NCI-H226 (cell line): ENCODE results near the gene FBN3.
A peak's percentile ranks its signal among the peaks of the same experiment; 100 is the strongest.

ENCODE experiments used
- DNase-seq: peaks from one replicate; pipeline ENCODE4 v3.0.0-alpha.2; 2015

FBN3 gene

DNA sequence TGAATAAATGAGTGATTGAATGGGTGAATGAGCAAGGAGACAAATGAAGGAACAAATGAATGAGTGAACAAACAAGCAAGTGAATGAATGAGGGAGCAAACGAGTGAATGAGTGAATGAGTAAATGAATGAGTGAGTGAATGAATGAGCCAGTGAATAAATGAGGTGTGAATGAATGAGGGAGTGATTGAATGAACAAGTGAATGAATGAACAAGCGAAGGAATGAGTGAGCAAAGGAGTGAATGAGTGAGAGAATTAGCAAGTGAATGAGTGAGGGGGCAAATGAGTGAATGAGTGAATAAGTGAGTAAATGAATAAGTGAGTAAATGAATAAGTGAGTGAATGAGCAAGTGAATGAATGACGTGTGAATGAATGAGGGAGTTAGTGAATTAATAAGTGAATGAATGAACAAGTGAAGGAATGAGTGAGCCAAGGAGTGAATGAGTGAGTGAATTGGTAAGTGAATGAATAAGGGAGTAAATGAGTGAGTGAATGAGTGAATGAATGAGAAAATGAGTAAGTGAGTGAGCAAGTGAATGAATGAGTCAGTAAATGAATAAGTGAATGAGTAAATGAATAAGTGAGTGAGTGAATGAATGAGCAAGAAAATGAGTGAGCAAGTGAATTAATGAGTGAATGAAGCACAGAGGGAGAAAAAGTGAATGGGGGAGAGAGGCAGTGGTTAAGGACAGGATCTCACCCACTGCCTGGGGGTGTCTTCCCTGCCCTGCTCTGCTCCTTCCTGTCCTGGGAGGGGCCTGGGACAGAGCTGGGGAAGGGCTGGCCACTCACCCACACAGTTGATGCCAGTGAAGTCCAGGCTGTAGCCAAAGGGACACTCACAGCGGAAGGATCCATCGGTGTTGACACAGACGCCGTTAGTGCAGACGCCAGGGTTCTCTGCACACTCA lies 60.4 kb downstream of the FBN3 start:
- DNase-seq, result no peak

DNA sequence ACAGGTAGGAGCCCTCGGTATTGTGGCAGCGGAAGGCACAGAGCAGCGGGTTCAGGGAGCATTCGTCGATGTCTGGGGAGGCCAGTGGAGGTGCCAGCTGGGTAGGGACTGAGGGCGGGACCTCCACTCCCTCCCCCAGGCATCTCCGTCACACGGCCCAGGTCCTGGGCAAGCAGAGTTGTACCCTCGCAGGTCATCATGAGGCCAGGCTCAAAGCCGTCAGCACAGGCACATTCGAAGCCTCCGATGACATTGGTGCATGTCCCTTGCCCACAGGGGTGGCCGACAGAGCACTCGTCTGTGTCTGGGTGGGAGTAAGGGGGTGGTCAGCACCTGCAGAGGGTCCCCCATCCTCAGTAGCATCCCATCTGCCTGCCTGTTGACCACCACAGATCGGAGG lies 61.5 kb downstream of the FBN3 start:
- DNase-seq, result no peak

DNA sequence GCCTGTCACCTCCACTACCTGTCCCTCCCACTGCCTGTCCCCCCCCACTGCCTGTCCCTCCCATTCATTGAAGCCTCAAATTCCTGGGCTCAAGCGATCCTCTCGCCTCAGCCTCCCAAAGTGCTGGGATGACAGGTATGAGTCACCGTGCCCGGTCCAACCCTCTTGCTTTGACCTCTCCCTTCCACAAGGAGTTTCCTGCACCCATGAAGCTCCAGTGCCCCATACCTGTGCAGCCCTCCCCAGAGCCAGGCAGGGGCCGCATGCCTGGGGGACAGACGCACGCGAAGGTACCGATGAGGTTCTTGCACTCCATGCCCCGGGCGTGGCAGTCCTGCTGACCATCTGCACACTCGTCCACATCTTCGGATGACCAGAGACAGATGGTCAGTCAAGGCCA lies 62.5 kb downstream of the FBN3 start:
- no peak for DNase-seq

DNA sequence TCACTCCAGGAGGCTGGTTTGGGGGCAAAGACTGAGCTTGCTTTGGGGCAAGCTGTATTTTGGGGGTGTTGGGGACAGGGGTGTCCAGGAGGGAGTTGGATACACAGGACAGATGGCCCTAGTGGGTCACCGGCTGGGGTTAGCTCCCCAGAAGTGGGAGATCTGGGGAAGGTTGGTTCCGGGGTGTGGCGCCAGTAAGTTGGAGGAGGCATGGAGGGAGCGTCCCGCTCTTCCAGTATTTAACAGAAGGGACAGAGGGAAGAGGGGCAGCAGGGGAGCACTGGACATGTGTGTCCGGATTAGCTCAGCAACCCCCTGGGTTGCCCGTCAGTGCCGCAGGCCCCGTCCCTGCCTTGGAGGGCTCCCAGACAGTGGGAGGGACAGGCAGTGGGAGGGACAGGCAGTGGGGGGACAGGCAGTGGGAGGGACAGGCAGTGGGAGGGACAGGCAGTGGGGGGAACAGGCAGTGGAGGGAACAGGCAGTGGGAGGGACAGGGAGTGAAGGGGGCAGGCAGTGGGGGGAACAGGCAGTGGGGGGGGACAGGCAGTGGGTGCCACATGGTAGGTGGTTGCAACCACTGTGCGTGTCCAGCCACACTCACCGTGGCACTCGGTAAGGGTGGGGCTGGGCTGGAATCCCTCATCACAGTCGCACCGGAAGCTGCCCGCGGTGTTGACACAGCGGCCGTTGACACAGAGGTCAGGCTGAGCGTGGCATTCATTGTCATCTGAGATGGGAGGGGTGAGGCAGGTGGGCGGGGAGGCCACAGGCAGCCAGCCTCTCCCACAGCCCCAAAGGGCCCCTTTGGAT lies 63.6 kb downstream of the FBN3 start:
- no peak for DNase-seq

DNA sequence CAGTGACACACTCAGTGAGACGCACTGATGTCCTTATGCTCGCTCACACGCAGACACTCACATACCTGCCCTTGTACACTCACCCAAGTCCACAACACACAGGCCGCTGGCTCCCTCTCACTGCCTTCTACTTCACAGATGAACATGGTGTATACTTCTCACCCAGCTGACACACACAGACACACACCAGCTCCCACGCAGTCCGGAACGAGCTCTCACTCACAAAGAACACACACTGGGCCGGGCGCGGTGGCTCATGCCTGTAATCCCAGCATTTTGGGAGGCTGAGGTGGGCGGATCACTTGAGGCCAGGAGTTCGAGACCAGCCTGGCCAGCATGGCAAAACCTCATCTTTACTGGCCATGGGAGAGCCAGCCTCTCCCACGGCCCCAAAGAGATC lies 65.2 kb downstream of the FBN3 start:
- no peak for DNase-seq

DNA sequence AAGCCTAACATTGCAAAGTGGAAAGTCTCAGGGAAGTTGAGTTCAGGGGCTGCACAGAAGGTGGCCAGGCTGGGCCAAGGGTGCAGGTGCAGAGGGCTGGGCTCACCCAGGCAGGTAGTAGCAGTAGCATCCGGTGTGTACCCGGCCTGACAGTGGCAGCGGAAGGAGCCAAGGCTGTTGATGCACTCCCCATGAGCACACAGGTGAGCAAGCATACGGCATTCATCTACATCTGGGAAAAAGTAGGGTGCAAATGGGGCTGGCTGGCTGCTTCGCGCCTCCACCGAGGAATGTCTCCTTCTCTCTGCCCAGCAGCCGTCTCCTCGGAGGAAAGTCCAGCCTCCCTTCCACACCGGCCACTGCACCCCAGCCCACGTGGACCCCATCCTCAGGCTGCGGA lies 66.3 kb downstream of the FBN3 start:
- DNase-seq, result no peak

DNA sequence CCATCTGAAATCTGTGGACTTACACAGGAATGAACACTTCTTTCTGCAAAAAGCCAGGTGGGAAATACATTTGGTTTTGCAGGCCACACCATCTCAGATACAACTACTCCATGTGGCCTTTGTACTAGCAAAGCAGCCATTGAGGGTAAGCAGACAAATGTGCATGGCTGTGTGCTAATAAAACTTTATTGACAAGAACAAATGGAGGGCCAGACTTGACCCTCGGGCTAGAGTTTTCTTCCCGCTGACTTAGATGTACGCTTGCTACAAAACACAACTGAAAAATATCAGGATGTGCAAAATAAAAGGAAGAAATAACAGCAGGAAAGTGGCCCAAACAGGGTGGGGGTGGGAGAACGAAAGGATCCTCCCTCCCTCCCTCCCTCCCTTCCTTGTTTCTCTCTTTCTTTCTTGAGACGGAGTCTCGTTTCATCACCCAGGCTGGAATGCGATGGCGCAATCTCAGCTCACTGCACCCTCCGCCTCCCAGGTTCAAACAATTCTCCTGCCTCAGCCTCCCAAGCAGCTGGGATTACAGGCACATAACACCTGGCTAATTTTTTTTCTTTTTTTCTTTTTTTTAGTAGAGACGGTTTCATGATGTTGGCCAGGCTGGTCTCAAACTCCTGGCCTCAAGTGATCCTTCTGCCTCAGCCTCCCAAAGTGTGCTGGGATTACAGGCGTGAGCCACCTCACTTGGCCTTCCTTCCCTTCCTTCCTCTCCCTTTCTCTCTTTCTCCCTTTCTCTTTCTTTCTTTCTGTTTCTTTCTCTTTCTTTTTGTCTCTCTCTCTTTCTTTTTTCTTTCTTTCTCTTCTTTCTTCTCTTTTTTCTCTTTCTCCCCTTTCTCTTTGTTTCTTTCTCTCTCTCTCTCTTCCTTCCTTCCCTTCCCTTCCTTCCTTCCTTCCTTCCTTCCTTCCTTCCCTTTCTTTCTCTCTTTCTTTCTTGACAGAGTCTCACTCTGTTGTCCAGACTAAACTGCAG lies 67.5 kb downstream of the FBN3 start:
- peak; percentile 55 for DNase-seq

DNA sequence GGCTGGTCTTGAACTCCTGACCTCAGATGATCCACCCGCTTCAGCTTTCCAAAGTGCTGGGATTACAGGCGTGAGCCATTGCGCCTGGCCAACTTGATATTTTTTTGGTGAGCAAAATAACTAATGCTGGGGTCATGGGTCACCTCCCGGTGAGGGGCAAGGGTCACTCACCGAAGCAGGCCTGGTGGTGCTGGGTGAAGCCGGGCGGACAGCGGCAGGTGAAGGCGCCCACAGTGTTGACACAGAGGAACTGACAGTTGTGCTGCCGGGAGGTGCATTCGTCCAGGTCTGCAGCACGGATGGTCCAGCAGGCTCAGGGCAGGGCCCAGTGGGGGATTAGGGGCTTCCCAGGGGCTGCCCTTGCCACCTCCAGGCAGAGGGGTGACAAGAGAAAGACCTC lies 68.6 kb downstream of the FBN3 start:
- DNase-seq, result no peak

DNA sequence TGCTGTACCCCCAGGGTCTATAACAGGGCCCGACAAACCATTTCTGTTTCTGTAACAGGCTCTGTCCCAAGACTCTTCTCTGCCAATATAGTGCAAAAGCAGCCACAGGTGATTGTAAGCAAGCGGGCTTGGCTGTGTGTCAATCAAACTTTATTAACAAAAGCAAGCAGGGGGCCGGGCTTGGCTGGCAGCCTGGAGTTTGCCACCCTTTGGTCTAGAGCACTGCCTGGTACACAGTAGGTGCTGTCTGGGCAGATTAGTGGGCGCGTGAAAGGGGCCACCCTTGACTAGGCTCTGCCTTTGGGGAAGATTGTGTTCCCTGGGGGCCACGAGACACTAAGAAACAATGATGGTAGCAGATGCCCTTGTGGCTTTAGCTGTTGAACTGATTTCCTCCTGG lies 69.4 kb downstream of the FBN3 start:
- no peak for DNase-seq

DNA sequence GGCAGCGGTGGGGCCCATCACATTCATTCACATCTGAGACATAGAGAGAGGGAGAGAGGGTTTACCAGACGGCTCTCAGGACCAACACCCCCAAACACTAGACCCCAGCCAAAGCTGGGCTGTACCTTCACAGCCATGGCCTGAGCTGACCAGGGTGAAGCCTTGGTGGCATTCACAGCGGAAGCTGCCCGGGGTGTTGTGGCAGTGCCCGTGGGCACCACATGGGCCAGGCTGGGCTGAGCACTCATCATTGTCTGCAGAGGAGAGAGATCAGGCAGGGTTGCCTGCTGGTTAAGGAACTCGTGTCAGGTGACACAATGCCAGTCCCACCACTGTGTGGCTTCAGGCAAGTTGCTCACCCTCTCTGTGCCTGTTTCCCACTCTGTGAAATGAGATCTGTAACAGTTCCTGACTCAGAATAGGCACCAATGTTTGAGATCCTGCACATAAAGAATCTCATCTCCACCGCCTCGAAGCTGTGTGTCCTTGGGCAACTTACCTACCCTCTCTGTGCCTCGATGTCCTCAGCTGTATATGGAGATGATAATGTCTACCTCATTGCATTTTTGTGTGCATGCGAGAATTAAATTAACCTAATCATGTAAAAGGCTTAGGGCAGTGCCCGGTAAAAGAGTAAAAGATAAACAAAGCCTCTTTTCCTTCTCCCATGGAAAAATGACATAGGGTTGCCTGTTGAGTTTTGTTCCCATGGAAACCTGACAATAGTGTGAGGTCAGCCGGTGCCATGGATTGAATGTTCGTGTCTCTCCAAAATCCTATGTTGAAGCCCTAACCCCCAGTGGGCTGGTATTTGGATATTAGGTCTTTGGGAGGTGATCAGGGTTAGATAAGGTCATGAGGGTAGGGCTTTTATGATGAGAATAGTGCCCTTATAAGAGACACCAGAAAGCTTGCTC lies 74.0 kb downstream of the FBN3 start:
- DNase-seq, result no peak

DNA sequence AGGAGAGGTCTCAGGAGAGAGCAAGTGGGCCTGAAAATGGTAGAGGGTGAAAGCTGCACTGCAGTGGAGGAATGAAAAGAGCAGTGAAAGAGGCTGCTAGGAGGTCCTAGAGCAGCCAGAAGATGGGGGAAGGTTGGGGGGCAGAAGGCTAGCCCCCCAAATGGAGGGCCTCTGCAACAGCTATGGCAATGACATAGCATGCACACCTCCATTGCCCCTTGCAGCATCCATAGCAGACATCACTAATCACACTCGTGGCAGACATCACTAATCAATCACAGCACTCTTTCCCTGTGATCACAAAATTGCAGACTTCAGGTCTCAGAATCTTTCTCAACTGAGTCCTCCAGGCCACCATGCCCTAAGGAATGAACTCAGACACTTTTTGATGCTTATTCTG lies 74.9 kb downstream of the FBN3 start:
- no peak for DNase-seq

DNA sequence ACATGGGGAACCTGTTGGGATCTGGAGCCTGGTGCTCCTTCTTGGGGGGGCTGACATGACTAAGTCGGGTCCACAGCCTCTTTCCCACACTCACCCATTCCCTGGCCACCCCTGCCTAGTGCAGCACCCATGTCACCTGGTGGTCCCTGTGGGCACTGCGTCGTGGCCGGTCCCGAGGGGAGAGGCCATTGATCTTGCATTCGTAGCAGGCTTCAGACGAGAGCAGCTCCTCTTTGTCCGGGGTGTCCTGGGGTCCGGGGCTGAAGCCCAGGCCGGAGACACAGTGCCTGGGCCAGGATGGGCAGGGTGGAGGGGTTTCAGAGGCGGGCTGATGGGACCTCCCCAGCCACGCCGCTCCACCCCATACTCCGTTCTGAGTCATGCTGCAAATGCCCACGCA lies 77.5 kb downstream of the FBN3 start:
- no peak for DNase-seq

DNA sequence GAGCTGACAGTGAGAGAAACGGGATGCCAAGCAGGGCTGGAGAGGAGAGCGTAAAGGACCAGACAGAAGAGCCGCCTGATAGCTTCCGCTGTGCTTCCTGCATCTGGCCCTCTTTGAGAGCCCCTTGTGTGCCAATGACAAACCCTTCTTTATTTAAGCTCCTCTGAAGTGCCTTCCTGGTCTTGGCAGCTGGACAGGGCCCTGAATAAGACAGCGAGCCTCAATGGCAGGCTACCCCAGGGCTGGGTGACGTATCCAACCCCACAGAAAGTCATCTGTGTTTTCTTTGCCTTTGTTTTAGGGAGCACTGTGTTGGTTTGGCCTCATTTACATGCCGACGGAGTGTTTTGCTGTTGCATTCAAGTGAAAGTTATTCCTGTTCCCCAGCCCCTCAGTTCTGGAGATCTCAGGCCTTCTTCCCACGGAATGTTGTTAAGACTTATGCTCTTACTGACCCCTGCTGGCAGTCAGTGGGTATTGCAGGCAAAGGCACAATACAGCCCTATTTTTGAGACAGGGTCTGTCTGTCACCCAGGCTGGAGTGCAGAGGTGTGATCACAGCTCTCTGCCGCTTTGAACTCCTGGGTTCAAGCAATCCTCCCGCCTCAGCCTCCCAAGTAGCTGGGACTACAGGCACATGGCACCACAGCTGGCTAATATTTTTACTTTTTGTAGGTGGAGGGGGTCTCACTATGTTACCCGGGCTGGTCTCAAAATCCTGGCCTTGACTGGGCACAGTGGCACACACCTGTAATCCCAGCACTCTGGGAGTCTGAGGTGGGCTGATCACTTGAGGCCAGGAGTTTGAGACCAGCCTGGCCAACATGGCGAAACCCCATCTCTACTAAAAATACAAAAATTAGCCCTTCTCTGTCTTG lies 80.1 kb downstream of the FBN3 start:
- DNase-seq, result no peak

DNA sequence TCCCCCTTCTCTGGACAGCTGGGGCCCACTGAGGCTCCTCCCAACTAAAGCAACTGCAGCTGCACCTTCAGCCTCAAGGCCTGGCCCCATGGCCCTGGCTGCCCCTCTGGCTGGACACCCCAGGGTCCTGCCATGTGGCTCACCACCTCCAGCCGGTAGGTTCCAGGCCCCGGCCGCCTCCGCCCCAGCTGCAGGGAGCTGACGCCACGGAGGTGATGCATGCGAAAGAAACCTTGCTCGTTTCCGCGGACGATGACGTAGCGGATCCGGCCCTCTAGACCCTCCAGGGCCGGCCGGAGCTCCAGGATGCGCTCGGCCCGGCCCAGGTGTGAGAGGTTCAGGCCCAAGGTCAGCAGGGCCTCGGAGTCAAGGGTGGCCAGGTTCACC lies 83.5 kb downstream of the FBN3 start:
- DNase-seq, result no peak

DNA sequence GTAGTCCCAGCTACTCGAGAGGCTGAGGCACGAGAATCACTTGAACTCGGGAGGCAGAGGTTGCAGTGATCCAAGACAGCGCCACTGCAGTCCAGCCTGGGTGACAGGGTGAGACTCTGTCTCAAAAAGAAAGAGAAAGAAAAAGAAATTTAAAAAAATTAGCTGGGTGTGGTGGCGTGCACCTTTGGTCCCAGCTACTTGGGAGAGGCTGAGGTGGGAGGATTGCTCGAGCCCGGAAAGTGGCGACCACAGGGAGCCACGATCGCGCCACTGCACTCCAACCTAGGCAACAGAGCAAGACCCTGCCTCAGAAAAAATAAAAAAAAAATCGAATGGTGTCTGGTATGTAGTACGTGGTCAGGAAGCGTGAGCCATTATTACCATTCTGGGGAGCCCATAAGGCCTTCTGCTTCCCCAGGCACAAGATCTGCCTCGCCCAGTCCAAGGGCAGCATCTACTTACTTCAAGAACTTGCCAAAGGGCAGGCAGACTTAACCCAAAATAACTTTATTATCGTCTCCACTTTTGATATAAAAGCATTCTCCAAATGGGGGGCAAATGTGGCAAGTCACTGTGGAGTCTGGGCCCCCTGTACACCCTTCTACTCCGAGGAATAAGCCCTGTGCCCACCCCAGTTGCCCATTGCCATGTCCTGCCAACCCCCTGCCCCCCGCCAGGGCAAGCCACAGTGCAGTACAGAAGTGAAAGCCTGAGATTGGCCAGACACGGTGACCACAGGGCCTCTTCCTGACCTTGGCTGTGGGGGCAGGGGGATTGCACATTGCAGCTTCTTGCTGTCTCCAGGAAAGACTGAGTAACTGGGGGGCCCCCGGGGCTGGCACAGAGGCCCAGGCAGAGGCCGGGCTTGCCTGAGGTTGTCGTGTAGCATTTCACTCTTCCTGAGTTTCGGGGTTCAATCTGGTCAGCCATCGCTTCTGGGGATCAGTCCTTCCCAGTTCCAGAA lies 84.2 kb downstream of the FBN3 start:
- DNase-seq, result no peak

DNA sequence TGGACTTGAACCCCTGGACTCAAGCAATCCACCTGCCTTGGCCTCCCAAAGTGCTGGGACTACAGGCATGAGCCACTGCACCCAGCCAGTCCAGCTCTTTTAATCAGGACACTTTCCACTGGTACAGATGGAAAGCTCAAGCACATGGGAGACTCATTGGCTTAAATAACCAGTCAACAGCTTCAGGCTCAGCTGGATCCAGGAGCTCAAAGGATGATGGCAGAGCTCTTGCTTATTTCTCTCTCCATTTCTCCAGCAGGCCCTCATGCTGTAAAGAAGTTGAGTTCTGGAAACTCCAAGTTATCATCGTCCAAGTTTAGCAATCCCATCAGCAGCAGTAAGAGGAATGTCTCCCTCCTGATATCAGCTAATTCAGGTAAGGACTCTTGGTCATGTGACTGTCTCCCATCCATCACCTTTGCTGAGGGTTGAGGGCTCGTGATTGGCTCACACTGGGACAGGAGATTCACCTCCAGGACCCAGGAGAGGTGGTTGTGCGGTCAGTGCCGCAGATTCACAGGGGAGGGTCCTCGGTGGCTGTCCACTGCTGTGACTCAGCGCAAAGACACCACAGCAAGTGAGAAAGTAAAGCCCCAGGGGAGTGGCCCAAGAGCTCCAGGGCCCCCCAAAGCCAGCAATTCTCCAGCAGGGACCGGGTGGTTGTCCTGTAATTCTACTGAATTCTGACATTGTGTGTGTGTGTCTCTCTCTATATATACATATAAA lies 91.7 kb downstream of the FBN3 start:
- DNase-seq, result no peak

DNA sequence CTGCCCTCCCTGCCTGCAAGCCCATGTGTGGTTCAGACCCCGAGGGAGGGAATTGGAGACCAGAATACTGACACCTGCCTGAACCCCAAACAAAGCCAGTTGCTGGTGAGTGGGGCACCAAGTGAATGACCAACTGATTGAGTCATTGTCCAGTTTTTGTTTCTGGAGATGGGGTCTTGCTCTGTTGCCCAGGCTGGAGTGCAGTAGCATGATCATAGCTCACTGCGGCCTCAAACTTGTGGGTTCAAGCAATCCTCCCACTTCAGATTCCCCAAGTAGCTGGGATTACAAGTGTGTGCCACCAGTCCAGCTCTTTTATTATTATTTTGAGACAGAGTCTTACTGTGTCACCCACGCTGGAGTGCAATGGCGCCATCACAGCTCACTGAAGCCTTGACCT lies 92.9 kb downstream of the FBN3 start:
- no peak for DNase-seq

DNA sequence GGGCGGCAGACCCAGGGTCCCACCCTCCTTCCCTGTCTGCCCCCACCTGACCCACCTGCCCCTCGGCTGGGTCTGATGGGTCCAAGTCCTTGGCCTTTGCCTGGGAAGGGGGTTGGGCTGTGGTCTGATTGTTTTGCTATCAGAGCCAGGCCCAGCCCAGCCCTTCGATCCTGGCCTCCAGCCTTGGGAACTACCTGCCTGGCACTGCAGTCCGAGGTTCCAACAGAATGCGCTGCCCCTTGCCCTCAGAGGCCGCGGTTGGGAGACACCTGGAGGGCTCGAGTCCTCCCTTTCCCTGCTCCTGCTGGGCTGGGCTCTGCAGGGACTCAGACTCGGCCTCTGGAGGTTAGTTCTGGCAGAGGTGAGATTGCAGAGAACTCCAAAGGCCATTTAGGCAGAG lies 95.2 kb downstream of the FBN3 start:
- DNase-seq, result no peak

DNA sequence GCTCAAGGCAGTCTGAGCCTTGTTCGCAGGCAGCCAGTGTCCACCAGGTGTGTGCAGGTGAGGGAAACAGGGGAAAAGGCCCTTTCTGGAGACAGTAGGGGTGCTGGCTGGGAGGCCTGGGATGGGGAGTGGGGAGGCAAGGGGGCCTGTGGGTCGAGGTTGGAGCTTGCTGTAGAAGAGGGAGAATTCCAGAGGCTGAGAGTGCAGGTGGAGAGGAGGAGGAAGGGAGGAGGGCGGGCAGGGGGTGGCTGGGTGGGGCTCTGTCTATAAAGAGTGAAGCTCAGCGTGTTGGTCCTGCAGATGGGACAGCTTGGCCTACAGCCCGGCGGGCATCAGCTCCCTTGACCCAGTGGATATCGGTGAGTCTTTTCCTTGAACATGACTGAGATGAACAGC lies 96.9 kb downstream of the FBN3 start, which contains the start of gene CCL25:
Gene CCL25 (plus strand): TSS at position 297 of the 396 bp plus-strand sequence. CDS start 290 bp downstream, outside the sequence.
- no peak for DNase-seq
